NCI-H1105 treated with DMSO at 0.1 percent for 48 hours (cell line): ENCODE results near the gene STK11IP.

ENCODE experiments used
- DNase-seq: peaks from one replicate; lab custom pipeline; 2025; lab: John Stamatoyannopoulos, UW

Gene STK11IP

GRCh38 chr2:219562049-219563020 lies 35.3 kb upstream of the STK11IP start:
- no peak for DNase-seq

- DNase-seq: no peak
Measured at GRCh38 chr2:219563271-219563928, 34.3 kb upstream of the STK11IP start.

- DNase-seq: no peak
Measured at GRCh38 chr2:219565130-219566080, 32.3 kb upstream of the STK11IP start.

GRCh38 chr2:219566640-219567039 lies 31.0 kb upstream of the STK11IP start:
- no peak for DNase-seq

- no peak for DNase-seq
Measured at GRCh38 chr2:219567131-219567530, 30.5 kb upstream of the STK11IP start.

GRCh38 chr2:219567791-219568361 lies 29.8 kb upstream of the STK11IP start:
- no peak for DNase-seq

- DNase-seq: no peak
Measured at GRCh38 chr2:219569041-219569440, 28.6 kb upstream of the STK11IP start.

- DNase-seq: no peak
Measured at GRCh38 chr2:219569635-219570034, 28.0 kb upstream of the STK11IP start.

- peak; percentile 10 for DNase-seq
Measured at GRCh38 chr2:219570194-219570923, 27.3 kb upstream of the STK11IP start.

GRCh38 chr2:219570924-219571310 lies 26.7 kb upstream of the STK11IP start:
- peak; percentile 6 for DNase-seq

GRCh38 chr2:219571311-219572236 lies 26.1 kb upstream of the STK11IP start, which contains the start of gene OBSL1:
TSS of gene OBSL1 (minus strand) at chr2:219571539. CDS start at chr2:219571232, 307 bp downstream.
- DNase-seq: peak; percentile 87

- no peak for DNase-seq
Measured at GRCh38 chr2:219572237-219573001, 25.2 kb upstream of the STK11IP start, which contains the start of gene INHA. TSS of gene INHA (plus strand) at chr2:219572310. CDS start at chr2:219572375, 65 bp downstream.

- peak; percentile 79 for DNase-seq
Measured at GRCh38 chr2:219573166-219573565, 24.5 kb upstream of the STK11IP start.

GRCh38 chr2:219574484-219575311 lies 23.0 kb upstream of the STK11IP start:
- no peak for DNase-seq

- no peak for DNase-seq
Measured at GRCh38 chr2:219575566-219576504, 21.8 kb upstream of the STK11IP start.

- DNase-seq: peak; percentile 21
Measured at GRCh38 chr2:219576505-219577388, 20.9 kb upstream of the STK11IP start.
